Kidney (tissue), 22 donors: ENCODE measurements around the gene GPX4. TPM values are rescaled to one million over a fixed set of nuclear protein-coding genes. Genes with fewer than 3 reads are reported as not detected.
A peak's percentile ranks its signal among the peaks of the same experiment; 100 is the strongest.

Experiments used
- DNase-seq, 5 donors: peaks; one replicate each; pipeline ENCODE4 v3.0.0-alpha.2; 2013 to 2020
- FAIRE-seq: peaks from 2 replicates; lab custom pipeline; 2012; peaks lifted over from hg19 to GRCh38; lab: Jason Lieb, UNC
- H3K27ac ChIP-seq, 2 donors: one replicate each; pipeline ENCODE4 v1.7.0; 2013; ENCODE audit warnings: low read depth in 2 of 2, low read length in 2 of 2, inconsistent platforms in 1 of 2
- H3K27me3 ChIP-seq: one replicate; pipeline ENCODE4 v1.7.1; 2013; ENCODE audit warnings: low read length, inconsistent platforms; ENCODE audit not compliant: control insufficient read depth, insufficient read depth
- H3K36me3 ChIP-seq, 3 donors: one replicate each; pipeline versions ENCODE4 v1.7.0 to v1.7.1; 2013; ENCODE audit warnings: low read length in 3 of 3, control low read depth in 1 of 3, inconsistent platforms in 1 of 3; ENCODE audit not compliant: insufficient read depth in 3 of 3, control insufficient read depth in 2 of 3
- H3K4me1 ChIP-seq, 3 donors: one replicate each; pipeline versions ENCODE4 v1.7.0 to v1.7.1; 2013; ENCODE audit warnings: low read length in 3 of 3, inconsistent platforms in 1 of 3, low read depth in 1 of 3; ENCODE audit not compliant: control insufficient read depth in 2 of 3, insufficient read depth in 2 of 3
- H3K4me3 ChIP-seq, 3 donors: one replicate each; pipeline versions ENCODE4 v1.7.0 to v1.8.1; 2013; ENCODE audit warnings: low read length in 3 of 3, control low read depth in 1 of 3, inconsistent platforms in 1 of 3
- H3K9ac ChIP-seq, 3 donors: one replicate each; pipeline versions ENCODE4 v1.7.0 to v1.7.1; 2013; ENCODE audit warnings: low read length in 3 of 3, control low read depth in 1 of 3, inconsistent platforms in 1 of 3
- H3K9me3 ChIP-seq, 3 donors: one replicate each; pipeline versions ENCODE4 v1.7.0 to v1.7.1; 2013; ENCODE audit warnings: low read length in 3 of 3, control low read depth in 1 of 3, inconsistent platforms in 1 of 3; ENCODE audit not compliant: control insufficient read depth in 2 of 3, insufficient read depth in 1 of 3
- CTCF ChIP-seq: IDR thresholded peaks from 3 replicates; pipeline ENCODE4 v1.5.1; 2012; ENCODE audit warnings: mild to moderate bottlenecking, moderate library complexity, borderline replicate concordance; ENCODE audit not compliant: insufficient read depth; ENCODE audit errors: extremely low read depth
- intact Hi-C: fragments of 100-400 bp; cut with DNase I; formaldehyde crosslinking; loops from one replicate; pipeline ENCODE4 v1.11.1; 2022
- long read RNA-seq, 10 donors: library from polyadenylated mRNA in 1 of 10; unstranded in 1 of 10; transcript quantifications; one replicate each; pipeline ENCODE4 v2.0.0 and lab custom pipeline, GENCODE V29; 2021 to 2026
- polyA plus RNA-seq: library from polyadenylated mRNA; stranded (reverse); fragments of 350-450 nt; fragmentation: Illumina TruSeq; extraction: RNeasy Lipid Tissue Mini Kit (QIAGEN cat#74804); gene quantifications from one replicate; pipeline ENCODE4 v1.2.3, GENCODE V29; 2014; ENCODE audit warnings: low read depth, low replicate concordance; ENCODE audit not compliant: insufficient read depth
- total RNA-seq: library from RNA; stranded (reverse); fragmentation: NEBNext Ultra II Directional; extraction: Animal tissue kit (Norgen Biotek cat#: 25700); gene quantifications from one replicate; pipeline ENCODE4 v1.2.1, GENCODE V29; 2021
- donor health status: control.
- donor health status: control.
- donor health status: control.
- donor health status: control.
- donor health status: control.
- donor health status: DM: yes; HTN: yes; CAD: no.
- donor health status: Normal renal cell carcinoma (clear cell type).

The GPX4 gene
- 268 TPM for total RNA-seq
- polyA plus RNA-seq: 966 TPM
- long read RNA-seq, donor 1, transcript GPX4-201 (7 exons, 919 nt): major isoform, 81 of 149 reads
- long read RNA-seq, donor 1, transcript GPX4-204 (6 exons, 536 nt): minor isoform, 7 of 149 reads
- long read RNA-seq, donor 1, partial matches to known transcripts: 18 of 149 reads
- long read RNA-seq, donor 1, other reads (novel, unspliced or antisense): 41 of 149 reads
- long read RNA-seq, donor 2, transcript GPX4-204 (6 exons, 536 nt): minor isoform, 7 of 196 reads
- long read RNA-seq, donor 2, transcript GPX4-201 (7 exons, 919 nt): major isoform, 117 of 196 reads
- long read RNA-seq, donor 2, partial matches to known transcripts: 25 of 196 reads
- long read RNA-seq, donor 2, other reads (novel, unspliced or antisense): 46 of 196 reads
- long read RNA-seq, donor 3, transcript GPX4-201 (7 exons, 919 nt): major isoform, 138 of 246 reads
- long read RNA-seq, donor 3, transcript GPX4-204 (6 exons, 536 nt): minor isoform, 7 of 246 reads
- long read RNA-seq, donor 3, partial matches to known transcripts: 20 of 246 reads
- long read RNA-seq, donor 3, other reads (novel, unspliced or antisense): 79 of 246 reads
- long read RNA-seq, donor 4, transcript GPX4-201 (7 exons, 919 nt): major isoform, 86 of 125 reads
- long read RNA-seq, donor 4, partial matches to known transcripts: 5 of 125 reads
- long read RNA-seq, donor 4, other reads (novel, unspliced or antisense): 30 of 125 reads
- long read RNA-seq, donor 5, transcript GPX4-201 (7 exons, 919 nt): major isoform, 11 of 11 reads
- long read RNA-seq, donor 5, partial matches to known transcripts: 0 of 11 reads
- long read RNA-seq, donor 5, other reads (novel, unspliced or antisense): 0 of 11 reads
- long read RNA-seq, donor 6, transcript GPX4-204 (6 exons, 536 nt): minor isoform, 5 of 243 reads
- long read RNA-seq, donor 6, transcript GPX4-201 (7 exons, 919 nt): major isoform, 130 of 243 reads
- long read RNA-seq, donor 6, partial matches to known transcripts: 33 of 243 reads
- long read RNA-seq, donor 6, other reads (novel, unspliced or antisense): 72 of 243 reads
- long read RNA-seq, donor 7, transcript GPX4-201 (7 exons, 919 nt): major isoform, 100 of 210 reads
- long read RNA-seq, donor 7, transcript GPX4-204 (6 exons, 536 nt): minor isoform, 13 of 210 reads
- long read RNA-seq, donor 7, partial matches to known transcripts: 43 of 210 reads
- long read RNA-seq, donor 7, other reads (novel, unspliced or antisense): 53 of 210 reads
- long read RNA-seq, donor 8, transcript GPX4-204 (6 exons, 536 nt): minor isoform, 5 of 205 reads
- long read RNA-seq, donor 8, transcript GPX4-201 (7 exons, 919 nt): major isoform, 121 of 205 reads
- long read RNA-seq, donor 8, partial matches to known transcripts: 15 of 205 reads
- long read RNA-seq, donor 8, other reads (novel, unspliced or antisense): 63 of 205 reads
- long read RNA-seq, donor 9, transcript GPX4-201 (7 exons, 919 nt): major isoform, 55 of 109 reads
- long read RNA-seq, donor 9, transcript GPX4-204 (6 exons, 536 nt): minor isoform, 6 of 109 reads
- long read RNA-seq, donor 9, partial matches to known transcripts: 10 of 109 reads
- long read RNA-seq, donor 9, other reads (novel, unspliced or antisense): 38 of 109 reads
- long read RNA-seq, donor 10, transcript GPX4-204 (6 exons, 536 nt): minor isoform, 7 of 175 reads
- long read RNA-seq, donor 10, transcript GPX4-201 (7 exons, 919 nt): major isoform, 92 of 175 reads
- long read RNA-seq, donor 10, partial matches to known transcripts: 15 of 175 reads
- long read RNA-seq, donor 10, other reads (novel, unspliced or antisense): 59 of 175 reads

- H3K4me1 ChIP-seq: peaks cover 0 to 32% (median 25%) of the 10 kb centered on the region in 3 donors
- H3K27me3 ChIP-seq: no peaks in the 10 kb centered on the region
- FAIRE-seq (peak; percentile 73), DNase-seq (peak; percentile 99 to 100 (median 100))
- H3K9me3 ChIP-seq: no peaks in the 10 kb centered on the region
- peaks cover 0 to 10% (median 2%) of the 10 kb centered on the region in 3 donors for H3K36me3 ChIP-seq
- H3K4me3 ChIP-seq: peak within 1 kb of the TSS; percentile 53 to 74 (median 65)
- peak within 1 kb of the TSS; percentile 95 to 99 for H3K27ac ChIP-seq
- intact Hi-C loops: no loop called here
- peak within 1 kb of the TSS in 2 of 3 donors; percentile 65 to 85 for H3K9ac ChIP-seq
- no peak for TF ChIP-seq CTCF
These were observed at the start of gene GPX4 for GRCh38 chr19:1103708-1104310. GPX4 (plus strand) TSS chr19:1103994; CDS start chr19:1104044, 50 bp downstream.

- FAIRE-seq: no peak
- Histone ChIP-seq H3K9me3 (peaks cover 0 to 29% (median 7%) of the 10 kb centered on the region in 3 donors), H3K4me1 (no peaks in the 10 kb centered on the region), H3K4me3 (no peak overlapping the region), H3K27ac (no peak overlapping the region), H3K27me3 (no peaks in the 10 kb centered on the region), H3K9ac (no peak overlapping the region), H3K36me3 (peaks cover 0 to 8% (median 0%) of the 10 kb centered on the region in 3 donors)
- no peak for DNase-seq
- intact Hi-C loops: no loop called here
- no peak for TF ChIP-seq CTCF
These were observed 49.4 kb upstream of the GPX4 start for GRCh38 chr19:1054102-1055027.
